Erythroblast (primary cell): ENCODE measurements around the gene PAPSS1.
A peak's percentile ranks its signal among the peaks of the same experiment; 100 is the strongest.
"Not testable (repeated sequence)": the region's sequence is repeated elsewhere in the genome, so short reads cannot be mapped to it uniquely, and the experiment has no call there.

Experiments used
- DNase-seq, 2 experiments: peaks; one replicate each; lab custom pipeline; 2025; lab: John Stamatoyannopoulos, UW
- GATA1 ChIP-seq: IDR thresholded peaks from 2 replicates; pipeline ENCODE4 v1.6.1; 2011; ENCODE audit warnings: low read depth, mild to moderate bottlenecking, control low read depth, low read length, moderate library complexity
- POLR2A ChIP-seq: IDR thresholded peaks from 2 replicates; pipeline ENCODE4 v1.6.1; 2011; ENCODE audit warnings: mild to moderate bottlenecking, low read length

The PAPSS1 gene

GRCh38 chr4:107691378-107691777 is 28.7 kb downstream of the PAPSS1 start:
- no peak for TF ChIP-seq POLR2A
- no peak for TF ChIP-seq GATA1
- no peak for DNase-seq

GRCh38 chr4:107689912-107690587 is 30.0 kb downstream of the PAPSS1 start:
- TF ChIP-seq GATA1 (no peak), POLR2A (no peak)
- no peak for DNase-seq

- TF ChIP-seq POLR2A (no peak), GATA1 (no peak)
- DNase-seq, result no peak
Measured at GRCh38 chr4:107688421-107688820, 31.6 kb downstream of the PAPSS1 start.

GRCh38 chr4:107685740-107686139 is 34.3 kb downstream of the PAPSS1 start:
- no peak for DNase-seq
- no peak for TF ChIP-seq GATA1
- TF ChIP-seq POLR2A, result no peak

- TF ChIP-seq POLR2A, result no peak
- no peak for TF ChIP-seq GATA1
- no peak for DNase-seq
Measured at GRCh38 chr4:107683873-107684272, 36.2 kb downstream of the PAPSS1 start.

- TF ChIP-seq POLR2A (no peak), GATA1 (no peak)
- DNase-seq, result no peak
Measured at GRCh38 chr4:107682306-107682705, 37.7 kb downstream of the PAPSS1 start.

GRCh38 chr4:107669068-107669467 is 51.0 kb downstream of the PAPSS1 start:
- TF ChIP-seq POLR2A (no peak), GATA1 (no peak)
- DNase-seq, result no peak

- DNase-seq, result peak in 1 of 2 experiments; percentile 5
- no peak for TF ChIP-seq GATA1
- TF ChIP-seq POLR2A, result no peak
Measured at GRCh38 chr4:107666134-107666533, 53.9 kb downstream of the PAPSS1 start.

GRCh38 chr4:107665001-107665400 is 55.0 kb downstream of the PAPSS1 start:
- TF ChIP-seq GATA1 (no peak), POLR2A (no peak)
- DNase-seq, result no peak

- no peak for TF ChIP-seq GATA1
- no peak for TF ChIP-seq POLR2A
- no peak for DNase-seq
Measured at GRCh38 chr4:107658400-107659336, 61.4 kb downstream of the PAPSS1 start.

GRCh38 chr4:107655289-107655688 is 64.7 kb downstream of the PAPSS1 start:
- no peak for TF ChIP-seq GATA1
- TF ChIP-seq POLR2A, result no peak
- DNase-seq, result no peak

GRCh38 chr4:107654694-107655093 is 65.3 kb downstream of the PAPSS1 start:
- no peak for DNase-seq
- TF ChIP-seq POLR2A (no peak), GATA1 (no peak)

- not testable (repeated sequence) for DNase-seq
Measured at GRCh38 chr4:107651408-107651807, 68.6 kb downstream of the PAPSS1 start.

- no peak for TF ChIP-seq POLR2A
- TF ChIP-seq GATA1, result no peak
Measured at GRCh38 chr4:107650251-107650650, 69.8 kb downstream of the PAPSS1 start.

GRCh38 chr4:107648178-107648991 is 71.6 kb downstream of the PAPSS1 start:
- TF ChIP-seq GATA1 (no peak), POLR2A (no peak)
- DNase-seq, result no peak

More at GRCh38 chr4:107650251-107650650, 69.8 kb downstream of the PAPSS1 start:
- DNase-seq, result no peak
